ENCODE data around the gene ULBP3.

Gene ULBP3

GRCh38 chr6:150036081-150036480 is 32.8 kb downstream of the ULBP3 start:
- H3K4me1 ChIP-seq (ENCODE audit: insufficient read depth, low read length, poor library complexity, severe bottlenecking), result no peaks in the 10 kb centered on the region
- H3K4me3 ChIP-seq (ENCODE audit: low read length, poor library complexity, severe bottlenecking), result no peak overlapping the region
- H3K4me2 ChIP-seq (ENCODE audit: low read depth, low read length, poor library complexity, severe bottlenecking), result no peak overlapping the region
- H4K20me1 ChIP-seq (ENCODE audit: insufficient read depth, low read length, poor library complexity, severe bottlenecking), result no peaks in the 10 kb centered on the region
- H3K9me3 ChIP-seq (ENCODE audit: insufficient read depth, low read depth, low read length), result no peaks in the 10 kb centered on the region
- H3K9me2 ChIP-seq (replicated peaks; ENCODE audit: low read depth, low read length), result no peaks in the 10 kb centered on the region
- no peaks in the 10 kb centered on the region for H3K79me2 ChIP-seq (ENCODE audit: insufficient read depth, low read length)
- H3F3A ChIP-seq (ENCODE audit: low read depth), result no peaks in the 10 kb centered on the region
- H3K36me3 ChIP-seq (ENCODE audit: insufficient read depth, low read length), result no peaks in the 10 kb centered on the region
- no peak overlapping the region for H3K9ac ChIP-seq (ENCODE audit: low read depth, low read length, poor library complexity, severe bottlenecking)
- H3K27me3 ChIP-seq (ENCODE audit: insufficient read depth, low read length, poor library complexity, severe bottlenecking), result no peaks in the 10 kb centered on the region
- TF ChIP-seq CTCF (conservative IDR thresholded peaks at IDR 0.05; ENCODE audit: low read length) (no peak), EZH2phosphoT487 (IDR thresholded peaks at IDR 0.05; ENCODE audit: borderline replicate concordance) (no peak)
- no peak overlapping the region for H2AFZ ChIP-seq (ENCODE audit: low read length)

GRCh38 chr6:150033207-150033771 is 35.6 kb downstream of the ULBP3 start:
- Histone ChIP-seq H3K4me2 (ENCODE audit: low read depth, low read length, poor library complexity, severe bottlenecking) (no peak overlapping the region), H3K9me2 (replicated peaks; ENCODE audit: low read depth, low read length) (no peaks in the 10 kb centered on the region), H3K79me2 (ENCODE audit: insufficient read depth, low read length) (no peaks in the 10 kb centered on the region), H4K20me1 (ENCODE audit: insufficient read depth, low read length, poor library complexity, severe bottlenecking) (no peaks in the 10 kb centered on the region), H3K27me3 (ENCODE audit: insufficient read depth, low read length, poor library complexity, severe bottlenecking) (no peaks in the 10 kb centered on the region), H3F3A (ENCODE audit: low read depth) (no peaks in the 10 kb centered on the region), H3K9me3 (ENCODE audit: insufficient read depth, low read depth, low read length) (no peaks in the 10 kb centered on the region), H3K4me3 (ENCODE audit: low read length, poor library complexity, severe bottlenecking) (no peak overlapping the region), H3K36me3 (ENCODE audit: insufficient read depth, low read length) (no peaks in the 10 kb centered on the region), H3K9ac (ENCODE audit: low read depth, low read length, poor library complexity, severe bottlenecking) (no peak overlapping the region), H2AFZ (ENCODE audit: low read length) (no peak overlapping the region), H3K4me1 (ENCODE audit: insufficient read depth, low read length, poor library complexity, severe bottlenecking) (no peaks in the 10 kb centered on the region)
- no peak for TF ChIP-seq EZH2phosphoT487 (IDR thresholded peaks at IDR 0.05; ENCODE audit: borderline replicate concordance)
- TF ChIP-seq CTCF (conservative IDR thresholded peaks at IDR 0.05; ENCODE audit: low read length), result no peak

- TF ChIP-seq EZH2phosphoT487 (IDR thresholded peaks at IDR 0.05; ENCODE audit: borderline replicate concordance) (no peak), CTCF (conservative IDR thresholded peaks at IDR 0.05; ENCODE audit: low read length) (no peak)
- H3K4me3 ChIP-seq (ENCODE audit: low read length, poor library complexity, severe bottlenecking), result no peak overlapping the region
- no peaks in the 10 kb centered on the region for H3K36me3 ChIP-seq (ENCODE audit: insufficient read depth, low read length)
- H3K9ac ChIP-seq (ENCODE audit: low read depth, low read length, poor library complexity, severe bottlenecking), result no peak overlapping the region
- no peaks in the 10 kb centered on the region for H3K9me2 ChIP-seq (replicated peaks; ENCODE audit: low read depth, low read length)
- H3K79me2 ChIP-seq (ENCODE audit: insufficient read depth, low read length), result no peaks in the 10 kb centered on the region
- H3K4me2 ChIP-seq (ENCODE audit: low read depth, low read length, poor library complexity, severe bottlenecking), result no peak overlapping the region
- no peaks in the 10 kb centered on the region for H4K20me1 ChIP-seq (ENCODE audit: insufficient read depth, low read length, poor library complexity, severe bottlenecking)
- H3K4me1 ChIP-seq (ENCODE audit: insufficient read depth, low read length, poor library complexity, severe bottlenecking), result no peaks in the 10 kb centered on the region
- H3K9me3 ChIP-seq (ENCODE audit: insufficient read depth, low read depth, low read length), result no peaks in the 10 kb centered on the region
- no peak overlapping the region for H2AFZ ChIP-seq (ENCODE audit: low read length)
- no peaks in the 10 kb centered on the region for H3K27me3 ChIP-seq (ENCODE audit: insufficient read depth, low read length, poor library complexity, severe bottlenecking)
- no peaks in the 10 kb centered on the region for H3F3A ChIP-seq (ENCODE audit: low read depth)
Observed at GRCh38 chr6:150032598-150032997, 36.3 kb downstream of the ULBP3 start.
